HL-60/S4 treated with retinoic acid at 250 ng/mL for 4 days and 3 days (cell line): ENCODE results near the gene ZFC3H1.
"Not testable (repeated sequence)": the region's sequence is repeated elsewhere in the genome, so short reads cannot be mapped to it uniquely, and the experiment has no call there.

Experiments used
- in situ Hi-C: fragments of 300-500 bp; cut with MboI; formaldehyde crosslinking; loops from 2 replicates; pipeline ENCODE4 v1.7.0; 2022; ENCODE audit warnings: low sequenced_read_pairs

Gene ZFC3H1

DNA sequence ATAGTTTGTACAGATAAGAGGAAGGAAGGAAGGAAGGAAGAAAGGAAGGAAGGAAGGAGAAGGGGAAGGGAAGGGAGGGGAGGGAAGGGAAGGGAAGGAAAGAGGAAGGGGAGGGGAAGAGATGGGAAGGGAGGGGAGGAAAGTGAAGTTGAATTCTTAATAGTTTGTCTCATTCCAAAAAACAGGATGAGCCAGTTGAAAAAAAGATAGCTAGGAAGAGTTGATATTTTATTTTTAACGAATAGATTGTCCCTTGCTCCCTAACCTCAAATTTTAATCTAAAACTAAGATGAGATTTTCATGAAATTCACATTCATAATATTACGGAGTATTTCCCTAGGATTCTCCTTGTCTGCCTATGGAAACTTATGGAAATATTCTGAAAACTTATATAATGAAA is 80.7 kb downstream of the ZFC3H1 start:
- in situ Hi-C loops: no loop called here

DNA sequence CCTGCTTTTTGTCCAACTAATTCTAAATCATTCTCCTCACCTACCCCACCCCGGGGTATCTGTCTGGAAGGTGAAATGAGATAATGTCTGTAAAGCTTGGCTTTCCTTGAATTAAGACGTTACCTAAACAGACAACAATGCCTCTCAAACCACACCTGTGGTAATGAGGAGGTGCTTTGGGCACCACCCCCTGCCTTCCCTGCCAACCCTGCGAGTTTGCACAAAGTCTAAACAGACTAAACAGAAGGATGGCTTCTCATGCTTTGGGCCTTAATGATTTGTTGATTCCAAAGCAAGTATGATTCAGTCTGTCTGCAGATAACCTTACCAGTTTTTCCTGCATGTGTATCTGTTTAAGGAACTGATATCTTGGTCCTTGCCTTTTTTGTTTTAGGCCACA is 82.4 kb downstream of the ZFC3H1 start:
- in situ Hi-C loops: no loop called here

GRCh38 chr12:71578694-71579258 is 84.9 kb downstream of the ZFC3H1 start:
- in situ Hi-C loops: no loop called here

GRCh38 chr12:71576496-71576895 is 87.2 kb downstream of the ZFC3H1 start:
- in situ Hi-C loops: no loop called here

DNA sequence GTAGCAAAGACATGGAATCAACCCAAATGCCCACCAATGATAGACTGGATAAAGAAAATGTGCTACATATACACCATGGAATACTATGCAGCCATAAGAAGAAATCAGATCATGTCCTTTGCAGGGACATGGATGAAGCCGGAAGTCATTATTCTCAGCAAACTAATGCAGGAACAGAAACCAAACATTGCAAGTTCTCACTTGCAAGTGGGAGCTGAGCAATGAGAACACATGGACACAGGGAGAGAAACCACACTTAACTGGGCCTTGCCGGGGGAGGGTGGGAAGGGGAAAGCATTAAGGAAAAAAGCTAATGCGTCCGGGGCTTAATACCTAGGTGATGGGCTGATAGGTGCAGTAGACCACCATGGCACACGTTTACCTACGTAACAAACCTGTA is 93.8 kb downstream of the ZFC3H1 start:
- in situ Hi-C loops: not testable (repeated sequence)

DNA sequence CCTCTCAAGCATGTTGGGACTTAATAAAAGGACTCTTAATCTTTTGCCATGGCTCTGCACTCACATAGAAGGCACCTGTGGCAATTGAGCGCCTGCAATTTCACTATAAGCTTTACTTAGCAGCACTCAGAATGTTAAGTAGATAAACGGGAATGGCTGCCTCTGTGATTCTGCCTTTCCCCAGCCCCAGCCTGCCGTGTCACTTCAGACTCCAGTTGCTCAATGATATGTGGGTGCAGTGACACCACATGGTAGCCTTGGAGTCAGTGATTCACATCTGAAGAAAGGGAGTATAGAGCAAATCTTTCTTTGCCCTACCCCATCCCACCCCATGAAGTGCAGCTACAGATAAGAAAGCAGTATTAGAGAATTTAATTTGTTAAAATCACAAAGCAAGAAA is 96.1 kb downstream of the ZFC3H1 start:
- in situ Hi-C loops: no loop called here

DNA sequence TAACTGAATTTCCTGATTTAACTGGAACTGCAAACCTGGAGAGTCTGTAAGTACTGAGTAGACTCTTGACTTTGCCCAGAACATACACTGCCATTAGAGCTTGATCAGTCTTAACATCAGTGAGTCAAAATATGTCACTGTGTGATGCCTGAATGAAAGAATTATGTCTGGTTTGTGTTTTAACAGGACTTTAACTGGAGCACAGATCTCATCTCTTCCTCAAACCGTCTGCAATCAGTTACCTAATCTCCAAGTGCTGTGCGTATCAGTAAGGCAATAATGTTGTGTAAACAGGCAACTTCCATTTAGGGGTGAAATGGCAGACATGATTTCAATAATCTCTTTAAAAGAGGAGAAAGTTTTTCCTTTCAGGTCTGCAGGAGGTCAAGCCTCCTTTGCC is 97.0 kb downstream of the ZFC3H1 start:
- in situ Hi-C loops: no loop called here

DNA sequence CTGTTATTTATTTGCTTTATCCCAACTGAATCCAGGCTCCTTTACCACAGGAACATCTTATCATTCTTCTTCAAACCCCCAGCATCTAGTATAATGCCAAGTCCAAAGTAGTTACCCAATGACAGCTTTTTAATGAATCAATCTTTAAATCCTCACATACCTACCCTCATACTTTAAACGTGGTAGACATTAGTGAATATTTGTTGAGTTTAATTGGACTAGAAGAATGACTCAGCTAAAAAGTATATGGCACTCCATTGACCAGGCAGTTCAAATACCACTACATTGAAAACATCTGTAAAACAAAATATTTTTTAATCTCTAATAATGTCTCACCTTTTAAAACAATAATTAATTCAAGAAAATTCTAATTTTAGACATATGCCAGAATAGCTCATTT is 98.1 kb downstream of the ZFC3H1 start:
- in situ Hi-C loops: no loop called here

- in situ Hi-C loops: no loop called here
Measured at GRCh38 chr12:71562676-71563595, 100.7 kb downstream of the ZFC3H1 start.
